GM06990 (cell line): ENCODE results near the gene MARCHF2.

Experiments used
- DNase-seq: peaks from one replicate; pipeline ENCODE4 v3.0.0-alpha.2; 2011; ENCODE audit not compliant: insufficient read length; ENCODE audit errors: extremely low read depth
- H3K27me3 ChIP-seq: replicated peaks from 2 replicates; pipeline ENCODE4 v1.6.0; 2011; ENCODE audit warnings: low read length; ENCODE audit not compliant: control insufficient read depth, insufficient read depth
- H3K36me3 ChIP-seq: 2 replicates; pipeline ENCODE4 v1.5.1; 2011; ENCODE audit warnings: low read length; ENCODE audit not compliant: control insufficient read depth, insufficient read depth
- H3K4me3 ChIP-seq: replicated peaks from 2 replicates; pipeline ENCODE4 v1.5.1; 2011; ENCODE audit warnings: low read depth, mild to moderate bottlenecking, control low read depth, low read length
- TF ChIP-seq, protein P1 (sequence below): IDR thresholded peaks from 2 replicates; pipeline ENCODE4 v1.5.1; 2011; ENCODE audit warnings: low read length, control low read depth, mild to moderate bottlenecking, inconsistent platforms; ENCODE audit not compliant: insufficient read depth, poor library complexity, severe bottlenecking

The MARCHF2 gene

GRCh38 chr19:8457209-8457608 lies 44.1 kb downstream of the MARCHF2 start:
- TF ChIP-seq, protein P1, sequence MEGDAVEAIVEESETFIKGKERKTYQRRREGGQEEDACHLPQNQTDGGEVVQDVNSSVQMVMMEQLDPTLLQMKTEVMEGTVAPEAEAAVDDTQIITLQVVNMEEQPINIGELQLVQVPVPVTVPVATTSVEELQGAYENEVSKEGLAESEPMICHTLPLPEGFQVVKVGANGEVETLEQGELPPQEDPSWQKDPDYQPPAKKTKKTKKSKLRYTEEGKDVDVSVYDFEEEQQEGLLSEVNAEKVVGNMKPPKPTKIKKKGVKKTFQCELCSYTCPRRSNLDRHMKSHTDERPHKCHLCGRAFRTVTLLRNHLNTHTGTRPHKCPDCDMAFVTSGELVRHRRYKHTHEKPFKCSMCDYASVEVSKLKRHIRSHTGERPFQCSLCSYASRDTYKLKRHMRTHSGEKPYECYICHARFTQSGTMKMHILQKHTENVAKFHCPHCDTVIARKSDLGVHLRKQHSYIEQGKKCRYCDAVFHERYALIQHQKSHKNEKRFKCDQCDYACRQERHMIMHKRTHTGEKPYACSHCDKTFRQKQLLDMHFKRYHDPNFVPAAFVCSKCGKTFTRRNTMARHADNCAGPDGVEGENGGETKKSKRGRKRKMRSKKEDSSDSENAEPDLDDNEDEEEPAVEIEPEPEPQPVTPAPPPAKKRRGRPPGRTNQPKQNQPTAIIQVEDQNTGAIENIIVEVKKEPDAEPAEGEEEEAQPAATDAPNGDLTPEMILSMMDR, result no peak
- Histone ChIP-seq H3K4me3 (no peak overlapping the region), H3K27me3 (no peaks in the 10 kb centered on the region), H3K36me3 (peaks cover 21% of the 10 kb centered on the region)
- DNase-seq, result no peak

- TF ChIP-seq, protein P1, result no peak
- no peak for DNase-seq
- no peaks in the 10 kb centered on the region for H3K27me3 ChIP-seq
- peaks cover 20% of the 10 kb centered on the region for H3K36me3 ChIP-seq
- no peak overlapping the region for H3K4me3 ChIP-seq
These were observed 44.7 kb downstream of the MARCHF2 start for GRCh38 chr19:8457827-8458226.

GRCh38 chr19:8458380-8458779 lies 45.3 kb downstream of the MARCHF2 start:
- H3K27me3 ChIP-seq, result no peaks in the 10 kb centered on the region
- TF ChIP-seq, protein P1, result no peak
- no peak overlapping the region for H3K4me3 ChIP-seq
- DNase-seq, result no peak
- peaks cover 19% of the 10 kb centered on the region for H3K36me3 ChIP-seq

DNA sequence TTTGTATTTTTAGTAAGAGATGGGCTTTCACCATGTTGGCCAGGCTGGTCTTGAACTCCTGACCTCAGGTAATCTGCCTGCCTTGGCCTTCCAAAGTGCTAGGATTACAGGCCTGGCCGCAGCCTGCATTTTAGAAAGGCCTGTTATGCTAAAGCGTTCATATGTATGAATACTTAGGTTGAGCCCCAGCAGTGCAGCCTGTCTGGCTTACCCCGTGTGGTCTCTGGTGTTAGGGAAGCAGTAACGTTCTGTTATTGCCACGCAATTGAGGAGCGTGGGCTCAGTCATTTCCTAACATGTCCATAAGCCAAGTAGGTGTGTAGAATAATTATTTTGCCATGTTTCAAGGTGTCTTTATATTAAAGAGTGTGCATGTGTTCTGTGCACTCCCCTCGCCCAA lies 46.0 kb downstream of the MARCHF2 start:
- Histone ChIP-seq H3K27me3 (no peaks in the 10 kb centered on the region), H3K36me3 (peaks cover 19% of the 10 kb centered on the region), H3K4me3 (no peak overlapping the region)
- TF ChIP-seq, protein P1, result no peak
- DNase-seq, result no peak

- Histone ChIP-seq H3K4me3 (no peak overlapping the region), H3K36me3 (peaks cover 21% of the 10 kb centered on the region), H3K27me3 (no peaks in the 10 kb centered on the region)
- TF ChIP-seq, protein P1, result no peak
- DNase-seq, result no peak
These were observed 46.6 kb downstream of the MARCHF2 start for GRCh38 chr19:8459520-8460270.
